Caco-2 (cell line): Measurements from ENCODE around the gene APBB1IP. TPM values are rescaled to one million over a fixed set of nuclear protein-coding genes. Genes with fewer than 3 reads are reported as not detected.
"Not testable (repeated sequence)": the region's sequence is repeated elsewhere in the genome, so short reads cannot be mapped to it uniquely, and the experiment has no call there.

Source experiments
- BruUV-seq: library from RNA; stranded (reverse); fragments of 400-500 nt; replicated peaks from 2 replicates; lab custom pipeline; 2021; lab: Mats Ljungman, UMichigan
- CTCF ChIA-PET: fragments of 300-600 bp; sonication (Branson Sonifier 250); formaldehyde crosslinking; loops from one replicate; lab custom pipeline; 2022; ENCODE audit warnings: antibody characterized with exemption; lab: Charles Lee
- POLR2A ChIA-PET: fragments of 300-600 bp; sonication (Branson Sonifier 250); formaldehyde crosslinking; loops from one replicate; lab custom pipeline; 2022; ENCODE audit warnings: antibody characterized with exemption; lab: Charles Lee
- DNase-seq, 2 experiments: peaks; one replicate each; pipeline versions ENCODE4 v3.0.0 to v3.0.0-alpha.2; 2020 to 2022
- H3K27me3 ChIP-seq: replicated peaks from 2 replicates; pipeline ENCODE4 v1.6.0; 2011; ENCODE audit warnings: low read length; ENCODE audit not compliant: control insufficient read depth, insufficient read depth
- H3K36me3 ChIP-seq: 2 replicates; pipeline ENCODE4 v1.5.1; 2011; ENCODE audit warnings: low read length; ENCODE audit not compliant: control insufficient read depth, insufficient read depth
- H3K4me1 ChIP-seq: fragments of 250-450 bp; sonication (Bioruptor Pico); 2 replicates; pipeline ENCODE4 v1.5.1; 2020; ENCODE audit warnings: mild to moderate bottlenecking
- H3K4me3 ChIP-seq: 2 replicates; pipeline ENCODE4 v1.5.1; 2011; ENCODE audit warnings: low read depth, mild to moderate bottlenecking, control low read depth, low read length
- H3K9me3 ChIP-seq: fragments of 250-450 bp; sonication (Bioruptor Pico); 2 replicates; pipeline ENCODE4 v1.5.1; 2020; ENCODE audit warnings: mild to moderate bottlenecking, moderate library complexity
- H3K27ac Mint-ChIP-seq: one replicate; pipeline ENCODE4 v1.8.0; 2022; ENCODE audit warnings: mixed read lengths; ENCODE audit not compliant: unreplicated experiment
- H3K27me3 Mint-ChIP-seq: one replicate; pipeline ENCODE4 v1.8.0; 2022; ENCODE audit warnings: mixed read lengths; ENCODE audit not compliant: insufficient read depth, unreplicated experiment
- H3K36me3 Mint-ChIP-seq: one replicate; pipeline ENCODE4 v1.8.0; 2022; ENCODE audit warnings: mild to moderate bottlenecking, mixed read lengths; ENCODE audit not compliant: insufficient read depth, unreplicated experiment
- H3K4me1 Mint-ChIP-seq: one replicate; pipeline ENCODE4 v1.8.0; 2022; ENCODE audit warnings: low read depth, mixed read lengths; ENCODE audit not compliant: unreplicated experiment
- H3K4me3 Mint-ChIP-seq: one replicate; pipeline ENCODE4 v1.8.0; 2022; ENCODE audit warnings: mild to moderate bottlenecking, moderate library complexity, mixed read lengths; ENCODE audit not compliant: unreplicated experiment
- H3K9me3 Mint-ChIP-seq: one replicate; pipeline ENCODE4 v1.8.0; 2022; ENCODE audit warnings: mixed read lengths; ENCODE audit not compliant: unreplicated experiment
- CTCF ChIP-seq, 2 experiments: fragments of 200-600 bp in 1 of 2; IDR thresholded peaks; 1 replicate in 1 of 2; 2 replicates in 1 of 2; pipeline versions ENCODE4 v1.5.1 to v1.8.0; 2011 to 2022; ENCODE audit warnings: antibody characterized with exemption in 1 of 2, control low read depth in 1 of 2, inconsistent platforms in 1 of 2, low read depth in 1 of 2, low read length in 1 of 2, mild to moderate bottlenecking in 1 of 2, moderate library complexity in 1 of 2; ENCODE audit not compliant: insufficient read depth in 1 of 2, severe bottlenecking in 1 of 2, unreplicated experiment in 1 of 2
- intact Hi-C: fragments of 100-400 bp; cut with micrococcal nuclease; formaldehyde crosslinking; loops from one replicate; pipeline ENCODE4 v1.10.0; 2022; ENCODE audit not compliant: unreplicated experiment
- total RNA-seq: library from RNA; stranded (reverse); gene quantifications from 2 replicates; pipeline ENCODE4 v1.2.3, GENCODE V29; 2022

APBB1IP gene
- total RNA-seq, 1 experiment from 2014 or later, result 0.14 TPM

- H3K9me3 Mint-ChIP-seq, result peaks cover 16% of the 10 kb centered on the region
- peaks cover 8% of the 10 kb centered on the region; the same call in 1 of the 2 replicates for H3K4me1 ChIP-seq
- no peaks in the 10 kb centered on the region for H3K27me3 Mint-ChIP-seq
- intact Hi-C loops, result no loop called here
- TF ChIP-seq CTCF (IDR thresholded peaks at IDR 0.05; ENCODE audit: insufficient read depth in 1 of 2, low read depth in 1 of 2, low read length in 1 of 2, severe bottlenecking in 1 of 2, unreplicated experiment in 1 of 2), result no peak
- H3K4me3 Mint-ChIP-seq, result no peak overlapping the region
- no peak overlapping the region for H3K27ac Mint-ChIP-seq
- H3K36me3 Mint-ChIP-seq, result peaks cover 4% of the 10 kb centered on the region
- H3K4me1 Mint-ChIP-seq, result peaks cover 5% of the 10 kb centered on the region
- CTCF ChIA-PET, result no interaction called here
- POLR2A ChIA-PET, result no interaction called here
- DNase-seq, result no peak
- BruUV-seq, result no TSS peak
- no peaks in the 10 kb centered on the region for H3K27me3 ChIP-seq
- H3K9me3 ChIP-seq, result no peaks in the 10 kb centered on the region
- no peak overlapping the region for H3K4me3 ChIP-seq
- H3K36me3 ChIP-seq, result no peaks in the 10 kb centered on the region
Observed at GRCh38 chr10:26502986-26503385, 64.8 kb downstream of the APBB1IP start.

- ChIA-PET CTCF (interaction anchor here (0.6 to 0.7 kb wide), 2 partner anchors 13 to 169 kb away, joined by 3 to 4 read pairs; no protein-coding TSS in a partner anchor), POLR2A (no interaction called here)
- intact Hi-C loops, result loop anchor here (1.0 kb wide), 1 partner anchor 169 kb away; no protein-coding TSS in a partner anchor
- Histone ChIP-seq H3K36me3 (no peaks in the 10 kb centered on the region), H3K4me3 (no peak overlapping the region), H3K27me3 (no peaks in the 10 kb centered on the region), H3K9me3 (peaks cover 5% of the 10 kb centered on the region; the same call in 1 of the 2 replicates), H3K4me1 (peaks cover 8% of the 10 kb centered on the region; the same call in 1 of the 2 replicates)
- peak; percentile 47 to 48 for DNase-seq
- peak; percentile 35 to 46 for TF ChIP-seq CTCF (IDR thresholded peaks at IDR 0.05; ENCODE audit: insufficient read depth in 1 of 2, low read depth in 1 of 2, low read length in 1 of 2, severe bottlenecking in 1 of 2, unreplicated experiment in 1 of 2)
- Mint-ChIP-seq H3K4me3 (no peak overlapping the region), H3K9me3 (peaks cover 16% of the 10 kb centered on the region), H3K27me3 (no peaks in the 10 kb centered on the region), H3K36me3 (peaks cover 4% of the 10 kb centered on the region), H3K4me1 (peaks cover 5% of the 10 kb centered on the region), H3K27ac (no peak overlapping the region)
- no TSS peak for BruUV-seq
Observed at GRCh38 chr10:26503911-26504310, 65.8 kb downstream of the APBB1IP start.

- POLR2A ChIA-PET, H3K4me3 ChIP-seq: not testable (repeated sequence)
Observed at GRCh38 chr10:26504429-26504828, 66.3 kb downstream of the APBB1IP start.

More at GRCh38 chr10:26504429-26504828, 66.3 kb downstream of the APBB1IP start:
- intact Hi-C loops, result loop anchor here (1.0 kb wide), 1 partner anchor 169 kb away; no protein-coding TSS in a partner anchor
- CTCF ChIA-PET, result interaction anchor here (0.6 kb wide), 1 partner anchor 12 kb away, joined by 3 read pairs; no protein-coding TSS in a partner anchor
- not testable (repeated sequence) for H3K4me1 Mint-ChIP-seq, BruUV-seq, H3K27ac Mint-ChIP-seq, H3K27me3 ChIP-seq, H3K27me3 Mint-ChIP-seq, H3K36me3 ChIP-seq, H3K36me3 Mint-ChIP-seq, DNase-seq, H3K4me1 ChIP-seq, H3K9me3 ChIP-seq, H3K4me3 Mint-ChIP-seq
- peaks cover 16% of the 10 kb centered on the region for H3K9me3 Mint-ChIP-seq
